ENCODE measurements around the gene CDK16. TPM values are rescaled to one million over a fixed set of nuclear protein-coding genes. Genes with fewer than 3 reads are reported as not detected.
A peak's percentile ranks its signal among the peaks of the same experiment; 100 is the strongest.

CDK16 gene
- total RNA-seq (10 to 100 TPM; 52.9 to 57.4 TPM), polyA plus RNA-seq (10 to 100 TPM in 1 of 2 donors, 1 to 10 TPM in 1; 1.6 to 24.5 TPM)

- H3K4me1 ChIP-seq (ENCODE audit: insufficient read depth, low read length) = peaks cover 30% of the 10 kb centered on the region
- peak; percentile 76 to 94 (median 89) for DNase-seq
- POLR2A ChIA-PET (ENCODE audit: partially characterized antibody) = interaction anchor here (0.7 to 7.0 kb wide), 19 partner anchors 10 to 1356 kb away, joined by 3 to 85 read pairs (median 4); partner anchors contain the start of genes NDUFB11, RBM10, RBM3 and TIMP1
- peaks cover 20% of the 10 kb centered on the region for H3K36me3 ChIP-seq (ENCODE audit: insufficient read depth, low read length)
- no peaks in the 10 kb centered on the region for H3K27me3 ChIP-seq (ENCODE audit: insufficient read depth, low read length)
- CTCF ChIA-PET (ENCODE audit: partially characterized antibody) = interaction anchor here (0.9 to 1.0 kb wide), 2 partner anchors 27 to 167 kb away, joined by 3 read pairs; no protein-coding TSS in a partner anchor
- intact Hi-C loops (cut with micrococcal nuclease) = loop anchor here (1.0 to 5.0 kb wide), 7 partner anchors 15 to 434 kb away; partner anchors contain the start of genes ELK1, UBA1, USP11 and ZNF41
- H3K27ac Mint-ChIP-seq = peak within 1 kb of the TSS; percentile 95 to 100 (median 99)
- H3K9me3 ChIP-seq (ENCODE audit: control insufficient read depth in 1 of 2, low read length in 2 of 2) = no peaks in the 10 kb centered on the region
- H3K4me3 ChIP-seq (ENCODE audit: low read length in 2 of 2) = peak within 1 kb of the TSS; percentile 70 to 73
- peak within 1 kb of the TSS; percentile 89 to 99 (median 96) for H3K4me3 Mint-ChIP-seq
- H3K36me3 Mint-ChIP-seq = peaks cover 23 to 51% of the 10 kb centered on the region in 2 donors
- H3K4me1 Mint-ChIP-seq = peaks cover 26 to 56% (median 41%) of the 10 kb centered on the region in 4 donors
- no peaks in the 10 kb centered on the region for H3K27me3 Mint-ChIP-seq
- H3K27ac ChIP-seq (ENCODE audit: low read depth, low read length) = peak within 1 kb of the TSS; percentile 99
- H3K9me3 Mint-ChIP-seq = peaks cover 0 to 3% (median 0%) of the 10 kb centered on the region in 8 donors
Measured at GRCh38 chrX:47218280-47218919, at the start of gene CDK16. CDK16 (plus strand) TSS chrX:47218681; CDS start chrX:47223558, 4,877 bp downstream.

- Mint-ChIP-seq H3K27ac (no peak overlapping the region), H3K27me3 (no peaks in the 10 kb centered on the region), H3K9me3 (peaks cover 0 to 4% (median 0%) of the 10 kb centered on the region in 8 donors), H3K36me3 (peaks cover 13 to 19% of the 10 kb centered on the region in 2 donors), H3K4me3 (no peak overlapping the region), H3K4me1 (peaks cover 0 to 6% (median under 1%) of the 10 kb centered on the region in 4 donors)
- Histone ChIP-seq H3K4me1 (ENCODE audit: insufficient read depth, low read length) (no peaks in the 10 kb centered on the region), H3K4me3 (ENCODE audit: low read length in 2 of 2) (no peak overlapping the region), H3K36me3 (ENCODE audit: insufficient read depth, low read length) (peaks cover 5% of the 10 kb centered on the region), H3K27me3 (ENCODE audit: insufficient read depth, low read length) (no peaks in the 10 kb centered on the region), H3K9me3 (ENCODE audit: control insufficient read depth in 1 of 2, low read length in 2 of 2) (no peaks in the 10 kb centered on the region), H3K27ac (ENCODE audit: low read depth, low read length) (no peak overlapping the region)
- POLR2A ChIA-PET (ENCODE audit: partially characterized antibody) = no interaction called here
- no peak for DNase-seq
- CTCF ChIA-PET (ENCODE audit: partially characterized antibody) = no interaction called here
- intact Hi-C loops (cut with micrococcal nuclease) = no loop called here
Measured at GRCh38 chrX:47169273-47169672, 49.2 kb upstream of the CDK16 start.

GRCh38 chrX:47169726-47170515, 48.6 kb upstream of the CDK16 start:
- H3K4me3 Mint-ChIP-seq = no peak overlapping the region
- intact Hi-C loops (cut with micrococcal nuclease) = no loop called here
- peaks cover 0 to 1% (median 0%) of the 10 kb centered on the region in 8 donors for H3K9me3 Mint-ChIP-seq
- peak overlapping the region in 1 of 7 donors; percentile 22 for H3K27ac Mint-ChIP-seq
- no peaks in the 10 kb centered on the region for H3K27me3 Mint-ChIP-seq
- Histone ChIP-seq H3K27me3 (ENCODE audit: insufficient read depth, low read length) (no peaks in the 10 kb centered on the region), H3K27ac (ENCODE audit: low read depth, low read length) (no peak overlapping the region), H3K36me3 (ENCODE audit: insufficient read depth, low read length) (peaks cover 8% of the 10 kb centered on the region), H3K9me3 (ENCODE audit: control insufficient read depth in 1 of 2, low read length in 2 of 2) (no peaks in the 10 kb centered on the region), H3K4me3 (ENCODE audit: low read length in 2 of 2) (no peak overlapping the region), H3K4me1 (ENCODE audit: insufficient read depth, low read length) (no peaks in the 10 kb centered on the region)
- DNase-seq = no peak
- ChIA-PET CTCF (ENCODE audit: partially characterized antibody) (no interaction called here), POLR2A (ENCODE audit: partially characterized antibody) (interaction anchor here (2.1 kb wide), 1 partner anchor 25 kb away, joined by 8 read pairs; the partner anchor contains the start of genes NDUFB11 and RBM10)
- peaks cover 0 to 2% (median under 1%) of the 10 kb centered on the region in 4 donors for H3K4me1 Mint-ChIP-seq
- H3K36me3 Mint-ChIP-seq = peaks cover 11 to 17% of the 10 kb centered on the region in 2 donors

- peaks cover 17% of the 10 kb centered on the region for H3K36me3 ChIP-seq (ENCODE audit: insufficient read depth, low read length)
- no peaks in the 10 kb centered on the region for H3K9me3 ChIP-seq (ENCODE audit: control insufficient read depth in 1 of 2, low read length in 2 of 2)
- ChIA-PET POLR2A (ENCODE audit: partially characterized antibody) (interaction anchor here (2.1 kb wide), 1 partner anchor 26 kb away, joined by 8 read pairs; the partner anchor contains the start of genes NDUFB11 and RBM10), CTCF (ENCODE audit: partially characterized antibody) (no interaction called here)
- no peaks in the 10 kb centered on the region for H3K27me3 Mint-ChIP-seq
- peak overlapping the region in 1 of 7 donors; percentile 10 for H3K27ac Mint-ChIP-seq
- no peaks in the 10 kb centered on the region for H3K27me3 ChIP-seq (ENCODE audit: insufficient read depth, low read length)
- H3K27ac ChIP-seq (ENCODE audit: low read depth, low read length) = no peak overlapping the region
- peaks cover 0 to 2% (median 0%) of the 10 kb centered on the region in 4 donors for H3K4me1 Mint-ChIP-seq
- peaks cover 10 to 17% of the 10 kb centered on the region in 2 donors for H3K36me3 Mint-ChIP-seq
- intact Hi-C loops (cut with micrococcal nuclease) = no loop called here
- no peak overlapping the region for H3K4me3 ChIP-seq (ENCODE audit: low read length in 2 of 2)
- peaks cover 0 to 1% (median 0%) of the 10 kb centered on the region in 8 donors for H3K9me3 Mint-ChIP-seq
- no peak for DNase-seq
- no peak overlapping the region for H3K4me3 Mint-ChIP-seq
- H3K4me1 ChIP-seq (ENCODE audit: insufficient read depth, low read length) = no peaks in the 10 kb centered on the region
Measured at GRCh38 chrX:47170861-47171692, 47.4 kb upstream of the CDK16 start.

GRCh38 chrX:47171996-47172395, 46.5 kb upstream of the CDK16 start:
- H3K4me1 ChIP-seq (ENCODE audit: insufficient read depth, low read length) = no peaks in the 10 kb centered on the region
- intact Hi-C loops (cut with micrococcal nuclease) = no loop called here
- peaks cover 17 to 25% of the 10 kb centered on the region in 2 donors for H3K36me3 Mint-ChIP-seq
- no peak overlapping the region for H3K4me3 ChIP-seq (ENCODE audit: low read length in 2 of 2)
- H3K9me3 Mint-ChIP-seq = peaks cover 0 to 1% (median 0%) of the 10 kb centered on the region in 8 donors
- H3K27me3 ChIP-seq (ENCODE audit: insufficient read depth, low read length) = no peaks in the 10 kb centered on the region
- ChIA-PET CTCF (ENCODE audit: partially characterized antibody) (no interaction called here), POLR2A (ENCODE audit: partially characterized antibody) (interaction anchor here (2.1 kb wide), 1 partner anchor 27 kb away, joined by 8 read pairs; the partner anchor contains the start of genes NDUFB11 and RBM10)
- H3K4me3 Mint-ChIP-seq = no peak overlapping the region
- H3K27me3 Mint-ChIP-seq = no peaks in the 10 kb centered on the region
- no peak overlapping the region for H3K27ac Mint-ChIP-seq
- H3K27ac ChIP-seq (ENCODE audit: low read depth, low read length) = no peak overlapping the region
- DNase-seq = no peak
- peaks cover 0 to 2% (median 0%) of the 10 kb centered on the region in 4 donors for H3K4me1 Mint-ChIP-seq
- peaks cover 25% of the 10 kb centered on the region for H3K36me3 ChIP-seq (ENCODE audit: insufficient read depth, low read length)
- H3K9me3 ChIP-seq (ENCODE audit: control insufficient read depth in 1 of 2, low read length in 2 of 2) = no peaks in the 10 kb centered on the region

GRCh38 chrX:47172549-47172948, 45.9 kb upstream of the CDK16 start:
- H3K36me3 ChIP-seq (ENCODE audit: insufficient read depth, low read length) = peaks cover 25% of the 10 kb centered on the region
- no peak overlapping the region for H3K27ac Mint-ChIP-seq
- POLR2A ChIA-PET (ENCODE audit: partially characterized antibody) = interaction anchor here (1.5 to 2.0 kb wide), 2 partner anchors 18 to 27 kb away, joined by 3 to 7 read pairs; partner anchors contain the start of gene RBM10

More at GRCh38 chrX:47172549-47172948, 45.9 kb upstream of the CDK16 start:
- DNase-seq = no peak
- Histone ChIP-seq H3K27ac (ENCODE audit: low read depth, low read length) (no peak overlapping the region), H3K27me3 (ENCODE audit: insufficient read depth, low read length) (no peaks in the 10 kb centered on the region), H3K9me3 (ENCODE audit: control insufficient read depth in 1 of 2, low read length in 2 of 2) (no peaks in the 10 kb centered on the region), H3K4me3 (ENCODE audit: low read length in 2 of 2) (no peak overlapping the region), H3K4me1 (ENCODE audit: insufficient read depth, low read length) (no peaks in the 10 kb centered on the region)
- H3K36me3 Mint-ChIP-seq = peaks cover 17 to 25% of the 10 kb centered on the region in 2 donors
- CTCF ChIA-PET (ENCODE audit: partially characterized antibody) = no interaction called here
- H3K27me3 Mint-ChIP-seq = no peaks in the 10 kb centered on the region
- intact Hi-C loops (cut with micrococcal nuclease) = no loop called here
- H3K4me1 Mint-ChIP-seq = peaks cover 0 to 2% (median 0%) of the 10 kb centered on the region in 4 donors
- peaks cover 0 to 1% (median 0%) of the 10 kb centered on the region in 8 donors for H3K9me3 Mint-ChIP-seq
- H3K4me3 Mint-ChIP-seq = no peak overlapping the region
